HUES64 (cell line): ENCODE data around the gene RABIF.

Source experiments
- H3K27ac ChIP-seq: 2 replicates; pipeline ENCODE4 v1.7.0; 2013; ENCODE audit warnings: low read depth, low read length, inconsistent platforms
- H3K27me3 ChIP-seq: 2 replicates; pipeline ENCODE4 v1.6.1; 2013; ENCODE audit warnings: mild to moderate bottlenecking, low read length; ENCODE audit not compliant: insufficient read depth
- H3K36me3 ChIP-seq: 2 replicates; pipeline ENCODE4 v1.6.1; 2013; ENCODE audit warnings: mild to moderate bottlenecking, low read length; ENCODE audit not compliant: insufficient read depth
- H3K4me1 ChIP-seq: 2 replicates; pipeline ENCODE4 v1.6.1; 2013; ENCODE audit warnings: mild to moderate bottlenecking, low read length, moderate library complexity; ENCODE audit not compliant: insufficient read depth
- H3K4me3 ChIP-seq: 2 replicates; pipeline ENCODE4 v1.5.1; 2013; ENCODE audit warnings: mild to moderate bottlenecking, low read length, moderate library complexity
- H3K9ac ChIP-seq: 2 replicates; pipeline ENCODE4 v1.6.1; 2013; ENCODE audit warnings: mild to moderate bottlenecking, low read depth, low read length
- H3K9me3 ChIP-seq: 2 replicates; pipeline ENCODE4 v1.6.1; 2013; ENCODE audit warnings: low read depth, low read length; ENCODE audit not compliant: insufficient read depth
- WGBS: fragments of 150-250, 120-280 bp; methylation state at CpG from one replicate; pipeline ENCODE4 v1.1.7; 2013; ENCODE audit warnings: missing lambda C conversion rate; 5-methylcytosine and 5-hydroxymethylcytosine counted together

Gene RABIF

DNA sequence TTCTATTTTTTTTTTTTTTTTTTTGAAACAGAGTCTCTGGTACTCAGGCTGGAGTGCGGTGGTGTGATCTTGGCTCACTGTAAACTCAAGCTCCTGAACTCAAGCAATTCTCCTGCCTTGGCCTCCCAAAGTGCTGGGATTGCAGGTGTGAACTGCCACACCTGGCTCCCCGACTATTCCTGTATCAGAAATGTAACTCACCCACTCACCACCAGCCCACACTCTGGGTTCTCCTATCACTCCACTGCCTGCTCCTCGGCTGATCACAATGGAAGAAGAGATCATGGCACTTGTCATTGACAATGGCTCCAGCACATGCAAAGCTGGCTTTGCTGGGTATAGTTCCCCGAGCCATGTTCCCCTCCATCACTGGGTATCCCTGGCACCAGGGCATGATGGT is 15.9 kb downstream of the RABIF start:
- Histone ChIP-seq H3K9ac (no peak overlapping the region), H3K36me3 (peaks cover 11% of the 10 kb centered on the region; the same call in 1 of the 2 replicates), H3K4me1 (no peaks in the 10 kb centered on the region), H3K27me3 (no peaks in the 10 kb centered on the region), H3K9me3 (no peaks in the 10 kb centered on the region), H3K27ac (no peak overlapping the region), H3K4me3 (no peak overlapping the region)
- 93% methylated on average over 4 of the region's 4 CpGs for WGBS

DNA sequence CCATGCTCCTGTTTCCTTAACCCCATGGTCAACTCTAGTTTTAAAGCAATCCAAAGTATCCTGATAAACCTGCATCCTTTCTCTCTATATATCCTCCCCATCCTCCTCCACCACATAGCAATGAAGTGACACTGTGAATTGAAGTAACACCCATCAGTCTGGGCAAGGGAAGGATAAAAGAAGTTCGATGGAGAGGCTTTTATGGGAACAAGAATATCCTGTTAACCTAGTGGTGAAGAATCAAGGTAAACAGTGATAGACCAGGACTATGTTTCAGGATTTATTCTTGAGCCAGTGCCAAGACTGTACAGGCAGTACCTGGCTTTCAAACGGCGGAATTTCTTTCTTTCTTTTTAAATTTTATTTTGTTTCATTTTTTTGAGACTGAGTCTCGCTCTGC is 17.6 kb downstream of the RABIF start:
- H3K9ac ChIP-seq = no peak overlapping the region
- peaks cover 10% of the 10 kb centered on the region; the same call in 1 of the 2 replicates for H3K36me3 ChIP-seq
- H3K27ac ChIP-seq = no peak overlapping the region
- 85% methylated on average over 4 of the region's 4 CpGs for WGBS
- H3K27me3 ChIP-seq = no peaks in the 10 kb centered on the region
- H3K4me1 ChIP-seq = no peaks in the 10 kb centered on the region
- H3K4me3 ChIP-seq = no peak overlapping the region
- no peaks in the 10 kb centered on the region for H3K9me3 ChIP-seq

DNA sequence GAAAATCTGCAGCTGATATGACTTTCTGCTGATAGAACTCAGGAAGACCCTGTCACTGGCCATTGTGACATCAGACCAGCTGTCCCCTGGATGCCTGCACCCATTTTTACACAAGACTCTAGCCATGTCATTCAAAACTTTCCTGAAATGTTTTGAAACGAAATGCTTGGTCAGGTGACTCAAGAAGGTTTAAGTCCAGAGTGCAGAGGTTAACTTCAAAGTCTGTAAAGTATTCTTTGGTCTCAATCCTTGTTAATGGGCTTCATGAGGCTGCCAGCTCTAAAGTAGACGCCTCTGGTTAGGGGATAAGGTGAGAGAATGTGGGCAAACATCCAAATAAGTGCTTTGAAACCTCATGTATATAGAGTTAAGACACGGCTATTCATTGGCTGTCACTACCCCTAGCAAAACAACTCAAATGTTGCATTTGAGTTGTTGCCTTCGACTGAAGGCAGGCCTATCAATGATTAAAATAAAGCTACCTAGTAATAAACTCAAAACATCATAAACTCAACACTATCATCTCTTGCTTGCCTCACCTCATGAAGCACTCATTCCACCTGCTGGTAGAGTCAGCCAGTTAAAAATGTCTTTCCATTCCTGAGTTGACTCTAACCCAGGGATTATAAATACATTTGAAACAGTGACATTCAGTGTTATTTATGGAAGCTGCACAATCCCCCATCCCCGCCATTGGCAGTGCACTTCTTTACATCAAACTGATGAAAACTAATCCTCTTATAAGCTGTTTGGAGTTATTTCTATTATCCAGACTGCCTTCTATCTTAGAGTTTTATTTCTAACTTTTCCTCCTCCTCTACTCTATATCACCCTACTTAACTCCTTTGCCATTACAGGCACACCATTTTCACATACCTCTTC is 26.0 kb downstream of the RABIF start:
- H3K36me3 ChIP-seq = peaks cover 11% of the 10 kb centered on the region
- no peak overlapping the region for H3K27ac ChIP-seq
- 81% methylated on average over 5 of the region's 5 CpGs for WGBS
- H3K9ac ChIP-seq = no peak overlapping the region
- H3K4me3 ChIP-seq = peak overlapping the region; percentile 81; the same call in 1 of the 2 replicates
- H3K27me3 ChIP-seq = no peaks in the 10 kb centered on the region; the same call in 1 of the 2 replicates
- no peaks in the 10 kb centered on the region for H3K4me1 ChIP-seq
- H3K9me3 ChIP-seq = no peaks in the 10 kb centered on the region

DNA sequence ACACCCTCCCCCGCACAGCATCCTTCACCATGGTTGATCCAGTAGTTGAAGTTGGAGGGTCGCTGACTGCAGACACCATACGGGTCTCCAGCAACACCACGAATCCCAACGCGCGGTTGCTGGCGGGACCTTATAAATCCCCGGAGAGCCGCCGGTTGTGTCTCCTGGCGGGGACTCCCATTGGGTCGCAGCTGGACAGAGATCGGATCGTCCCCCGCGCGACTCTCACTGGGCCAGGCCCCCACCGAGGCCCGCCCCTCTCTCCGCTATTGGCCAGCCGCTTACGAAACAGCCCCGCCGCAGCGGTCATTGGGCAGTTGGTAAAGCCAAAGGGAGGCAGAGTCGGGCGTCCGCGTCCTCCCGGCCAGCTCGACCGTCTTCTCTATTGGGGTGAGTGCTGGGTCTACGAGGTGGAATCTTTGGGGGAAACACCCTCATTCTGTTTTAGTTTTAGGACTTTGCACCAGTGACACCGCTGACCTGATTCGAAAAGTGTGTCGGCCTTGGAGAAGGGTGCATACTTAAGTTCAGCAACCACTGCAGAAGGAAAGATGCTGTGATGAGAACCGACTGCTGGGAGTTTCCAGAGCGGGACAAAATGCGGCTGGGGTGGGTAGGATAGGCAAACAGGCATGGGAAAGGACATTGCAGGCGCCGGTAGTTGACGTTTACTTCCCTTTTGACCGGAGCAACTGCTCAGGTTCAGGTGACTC is 27.4 kb downstream of the RABIF start:
- Histone ChIP-seq H3K36me3 (peaks cover 24% of the 10 kb centered on the region), H3K9ac (peak overlapping the region; percentile 94), H3K4me1 (no peaks in the 10 kb centered on the region), H3K4me3 (peak overlapping the region; percentile 81), H3K9me3 (no peaks in the 10 kb centered on the region), H3K27me3 (no peaks in the 10 kb centered on the region; the same call in 1 of the 2 replicates), H3K27ac (peak overlapping the region; percentile 86)
- under 1% methylated on average over 44 of the region's 44 CpGs for WGBS

DNA sequence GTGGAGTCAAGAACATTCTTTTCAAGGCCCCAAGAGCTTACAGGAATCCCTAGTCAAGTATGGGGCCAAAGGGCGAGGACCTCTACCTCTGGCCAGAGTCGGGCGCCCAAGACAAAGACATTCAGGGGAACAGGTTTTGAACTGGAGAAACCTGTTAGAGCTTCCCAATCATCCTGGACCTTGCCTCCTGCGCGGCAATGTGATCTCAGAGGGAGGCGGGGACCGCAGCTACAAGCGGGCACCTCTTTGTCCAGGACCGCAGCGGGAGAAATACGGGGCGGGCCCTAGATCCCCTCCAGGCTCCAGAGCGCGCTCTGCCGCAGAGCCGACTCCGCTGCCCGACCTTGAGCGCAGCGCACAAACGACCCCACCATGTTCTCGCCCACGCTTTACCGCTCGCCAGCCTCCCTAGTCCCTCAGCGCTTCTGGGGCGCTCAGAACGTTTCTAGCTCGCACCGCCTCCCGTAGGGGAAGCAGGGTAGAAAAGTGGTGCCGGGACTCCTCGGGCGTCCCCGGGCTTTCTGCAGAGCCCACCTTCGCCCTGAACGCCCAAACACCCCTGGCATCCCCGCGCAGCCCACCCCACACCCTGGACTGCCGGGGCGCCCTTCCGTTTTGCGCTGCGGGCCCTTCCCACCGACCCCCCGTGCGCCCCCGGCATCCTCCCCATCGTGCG is 28.1 kb downstream of the RABIF start:
- no peaks in the 10 kb centered on the region for H3K4me1 ChIP-seq
- H3K27me3 ChIP-seq = no peaks in the 10 kb centered on the region; the same call in 1 of the 2 replicates
- H3K9ac ChIP-seq = peak overlapping the region; percentile 94
- H3K9me3 ChIP-seq = no peaks in the 10 kb centered on the region
- H3K36me3 ChIP-seq = peaks cover 31% of the 10 kb centered on the region
- peak overlapping the region; percentile 86 for H3K27ac ChIP-seq
- WGBS = 1% methylated on average over 49 of the region's 50 CpGs
- H3K4me3 ChIP-seq = peak overlapping the region; percentile 81

DNA sequence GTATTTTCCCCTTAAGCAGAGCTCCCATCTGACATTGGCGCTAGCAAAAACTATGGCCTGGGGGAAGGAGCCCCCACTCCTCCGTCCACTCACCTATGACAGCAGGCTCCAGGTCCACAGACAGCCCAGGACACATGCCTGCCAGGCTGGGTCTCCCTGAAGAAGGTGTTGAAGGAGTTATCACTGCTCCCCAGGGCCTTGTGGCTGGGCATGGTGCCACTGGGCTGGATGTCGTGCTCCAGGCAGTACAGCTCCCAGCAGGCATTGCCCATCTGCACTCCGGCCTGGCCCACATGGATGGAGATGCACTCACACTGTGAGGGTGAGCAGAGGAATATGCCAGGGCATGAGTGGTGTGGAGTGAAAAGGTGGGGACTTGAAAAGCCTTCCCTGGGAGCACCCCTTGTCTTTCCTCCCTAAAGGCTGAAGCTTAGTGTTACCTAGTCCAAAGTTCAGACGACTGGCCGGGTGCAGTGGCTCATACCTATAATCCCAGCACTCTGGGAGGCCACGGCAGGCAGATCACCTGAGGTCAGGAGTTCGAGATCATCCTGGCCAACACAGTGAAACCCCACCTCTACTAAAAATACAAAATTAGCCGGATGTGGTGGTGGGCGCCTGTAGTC is 30.0 kb downstream of the RABIF start:
- Histone ChIP-seq H3K27ac (no peak overlapping the region), H3K9ac (no peak overlapping the region), H3K27me3 (no peaks in the 10 kb centered on the region; the same call in 1 of the 2 replicates), H3K36me3 (peaks cover 43% of the 10 kb centered on the region), H3K9me3 (no peaks in the 10 kb centered on the region), H3K4me3 (no peak overlapping the region), H3K4me1 (no peaks in the 10 kb centered on the region)
- 94% methylated on average over 10 of the region's 10 CpGs for WGBS

DNA sequence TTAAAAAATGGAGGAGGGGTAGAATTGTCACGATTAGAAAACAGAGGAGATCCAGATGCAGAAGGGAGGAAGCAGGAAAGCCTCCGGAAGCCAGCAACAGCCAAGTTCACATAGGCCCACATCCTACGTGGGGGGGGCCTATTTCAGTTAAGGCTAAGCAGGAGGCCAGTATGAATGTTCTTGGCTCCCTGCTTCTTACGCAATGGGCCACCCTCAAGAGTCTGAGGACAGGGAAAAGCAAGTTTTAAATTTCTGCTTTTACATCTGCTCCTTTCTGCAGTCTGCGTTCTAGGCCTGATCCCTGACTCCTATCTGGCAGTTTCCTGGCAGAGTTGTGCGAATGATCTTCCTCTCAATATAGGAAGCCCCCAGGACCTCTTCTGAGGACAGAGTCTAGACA is 30.6 kb downstream of the RABIF start:
- Histone ChIP-seq H3K4me3 (no peak overlapping the region), H3K27me3 (no peaks in the 10 kb centered on the region; the same call in 1 of the 2 replicates), H3K4me1 (no peaks in the 10 kb centered on the region), H3K9me3 (no peaks in the 10 kb centered on the region), H3K36me3 (peaks cover 43% of the 10 kb centered on the region), H3K9ac (no peak overlapping the region), H3K27ac (no peak overlapping the region)
- 92% methylated on average over 6 of the region's 6 CpGs for WGBS

DNA sequence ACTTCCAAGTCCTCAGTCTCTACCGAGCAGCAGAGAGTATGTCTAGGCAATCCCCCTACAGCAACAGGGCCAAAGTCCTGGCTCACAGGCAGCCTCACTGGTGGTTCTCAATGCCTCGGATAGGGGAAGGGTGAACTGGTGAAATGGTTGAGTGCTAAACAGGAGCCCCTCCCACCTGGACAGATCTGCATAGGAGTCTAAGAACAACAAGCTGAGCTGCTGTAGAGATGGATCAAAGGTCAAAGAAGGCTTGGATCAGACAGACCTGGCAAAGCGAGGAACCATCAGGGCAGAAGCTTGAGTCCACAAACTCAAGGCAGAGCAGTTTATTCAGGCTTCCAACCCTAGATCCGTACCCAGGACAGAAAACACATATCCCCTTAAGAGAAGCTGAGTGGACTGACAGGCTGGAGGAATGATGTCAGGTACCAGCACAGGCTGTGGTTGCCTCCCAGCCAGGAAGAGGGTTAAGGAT is 31.8 kb downstream of the RABIF start:
- no peaks in the 10 kb centered on the region for H3K9me3 ChIP-seq
- no peak overlapping the region for H3K27ac ChIP-seq
- H3K4me1 ChIP-seq = no peaks in the 10 kb centered on the region
- no peak overlapping the region for H3K9ac ChIP-seq
- peaks cover 44% of the 10 kb centered on the region for H3K36me3 ChIP-seq
- H3K4me3 ChIP-seq = no peak overlapping the region
- WGBS = 66% methylated on average over 4 of the region's 4 CpGs
- H3K27me3 ChIP-seq = no peaks in the 10 kb centered on the region

DNA sequence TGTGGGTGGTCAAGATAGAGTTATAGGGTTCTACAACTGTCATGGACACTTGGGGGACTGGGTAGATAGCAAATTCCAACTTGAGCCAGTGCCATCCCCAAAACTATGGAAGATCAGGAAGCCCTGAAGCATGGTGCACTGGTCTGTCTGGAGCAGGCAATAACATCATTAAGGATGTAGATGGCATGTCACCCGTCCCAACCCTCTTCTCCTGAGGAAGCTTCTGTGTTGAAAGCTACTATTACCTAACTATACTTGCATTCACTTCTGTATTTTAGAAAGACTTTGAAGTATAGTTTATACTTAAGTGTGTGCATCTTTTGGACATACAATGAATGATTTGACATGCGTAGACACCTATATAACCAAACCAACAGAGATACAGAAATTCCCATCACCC is 32.9 kb downstream of the RABIF start:
- WGBS = 100% methylated on average over 1 of the region's 2 CpGs
- Histone ChIP-seq H3K36me3 (peaks cover 50% of the 10 kb centered on the region), H3K9me3 (no peaks in the 10 kb centered on the region), H3K4me1 (no peaks in the 10 kb centered on the region), H3K27me3 (no peaks in the 10 kb centered on the region), H3K4me3 (no peak overlapping the region), H3K27ac (no peak overlapping the region), H3K9ac (no peak overlapping the region)

DNA sequence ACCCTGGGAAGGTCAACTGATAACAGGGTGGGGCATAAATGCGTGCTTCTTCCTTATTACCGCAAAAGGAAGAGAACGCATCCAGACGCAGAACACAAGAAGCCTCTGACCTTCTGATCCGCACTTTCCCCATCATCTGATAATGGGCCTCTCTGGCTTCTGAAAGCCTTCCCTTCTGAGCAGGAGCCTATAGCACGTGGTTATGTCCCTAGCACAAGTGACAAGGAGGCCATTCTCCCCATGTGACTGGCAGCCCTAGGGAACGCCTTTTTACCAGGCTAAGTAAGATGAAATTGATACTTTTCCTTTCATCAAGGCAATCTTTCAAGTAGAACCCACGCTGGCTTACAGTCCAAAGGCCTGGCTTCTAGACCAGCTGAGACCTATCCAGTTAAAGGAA is 34.2 kb downstream of the RABIF start:
- no peak overlapping the region for H3K9ac ChIP-seq
- no peak overlapping the region for H3K27ac ChIP-seq
- 95% methylated on average over 8 of the region's 8 CpGs for WGBS
- H3K4me3 ChIP-seq = no peak overlapping the region
- H3K4me1 ChIP-seq = no peaks in the 10 kb centered on the region
- peaks cover 58% of the 10 kb centered on the region for H3K36me3 ChIP-seq
- H3K9me3 ChIP-seq = no peaks in the 10 kb centered on the region
- H3K27me3 ChIP-seq = no peaks in the 10 kb centered on the region
